Measurements from ENCODE around the gene ICAM5.
"Not testable (repeated sequence)": the region's sequence is repeated elsewhere in the genome, so short reads cannot be mapped to it uniquely, and the experiment has no call there.

Gene ICAM5

DNA sequence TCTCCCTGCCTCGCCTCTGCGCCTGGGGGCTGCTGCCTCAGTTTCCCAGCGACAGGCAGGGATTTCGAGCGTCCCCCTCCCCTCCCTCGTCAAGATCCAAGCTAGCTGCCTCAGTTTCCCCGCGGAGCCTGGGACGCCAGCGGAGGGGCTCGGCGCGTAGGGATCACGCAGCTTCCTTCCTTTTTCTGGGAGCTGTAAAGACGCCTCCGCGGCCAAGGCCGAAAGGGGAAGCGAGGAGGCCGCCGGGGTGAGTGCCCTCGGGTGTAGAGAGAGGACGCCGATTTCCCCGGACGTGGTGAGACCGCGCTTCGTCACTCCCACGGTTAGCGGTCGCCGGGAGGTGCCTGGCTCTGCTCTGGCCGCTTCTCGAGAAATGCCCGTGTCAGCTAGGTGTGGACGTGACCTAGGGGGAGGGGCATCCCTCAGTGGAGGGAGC lies 19.6 kb upstream of the ICAM5 start:
- peak; percentile 68 for FAIRE-seq
- no peak for DNase-seq (ENCODE audit: insufficient read length, low spot score)
- TF ChIP-seq POLR2AphosphoS5 (IDR thresholded peaks at IDR 0.05; ENCODE audit: low read depth, low read length) (no peak), POLR2A (IDR thresholded peaks at IDR 0.05; ENCODE audit: low read depth, low read length) (no peak), PAX5 (IDR thresholded peaks at IDR 0.05; ENCODE audit: insufficient read depth, low read length, severe bottlenecking) (no peak), POU2F2 (IDR thresholded peaks at IDR 0.05; ENCODE audit: low read depth, low read length) (no peak; the same call in 1 of the 2 replicates), TAF1 (IDR thresholded peaks at IDR 0.05; ENCODE audit: low read depth, low read length) (peak; percentile 40; the same call in 1 of the 2 replicates), SPI1 (IDR thresholded peaks at IDR 0.05; ENCODE audit: low read depth, low read length) (peak; percentile 86)

DNA sequence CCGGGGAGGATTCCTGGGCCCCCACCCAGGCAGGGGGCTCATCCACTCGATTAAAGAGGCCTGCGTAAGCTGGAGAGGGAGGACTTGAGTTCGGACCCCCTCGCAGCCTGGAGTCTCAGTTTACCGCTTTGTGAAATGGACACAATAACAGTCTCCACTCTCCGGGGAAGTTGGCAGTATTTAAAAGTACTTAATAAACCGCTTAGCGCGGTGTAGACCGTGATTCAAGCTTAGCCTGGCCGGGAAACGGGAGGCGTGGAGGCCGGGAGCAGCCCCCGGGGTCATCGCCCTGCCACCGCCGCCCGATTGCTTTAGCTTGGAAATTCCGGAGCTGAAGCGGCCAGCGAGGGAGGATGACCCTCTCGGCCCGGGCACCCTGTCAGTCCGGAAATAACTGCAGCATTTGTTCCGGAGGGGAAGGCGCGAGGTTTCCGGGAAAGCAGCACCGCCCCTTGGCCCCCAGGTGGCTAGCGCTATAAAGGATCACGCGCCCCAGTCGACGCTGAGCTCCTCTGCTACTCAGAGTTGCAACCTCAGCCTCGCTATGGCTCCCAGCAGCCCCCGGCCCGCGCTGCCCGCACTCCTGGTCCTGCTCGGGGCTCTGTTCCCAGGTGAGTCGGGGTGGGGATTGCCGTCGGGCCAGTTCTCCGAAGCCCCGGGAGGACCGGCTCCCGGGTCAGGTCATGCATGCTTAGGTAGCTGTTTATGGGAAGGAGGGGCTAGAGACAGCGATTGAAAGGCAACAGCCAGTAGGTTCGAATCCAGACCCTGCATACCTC lies 18.9 kb upstream of the ICAM5 start, which contains the start of gene ICAM1:
Gene ICAM1, plus strand, starts transcription at position 505 of the 779 bp plus-strand sequence. Its CDS starts 40 bp downstream, at position 545.
- FAIRE-seq (peak; percentile 85), DNase-seq (ENCODE audit: insufficient read length, low spot score) (no peak)
- TF ChIP-seq TAF1 (IDR thresholded peaks at IDR 0.05; ENCODE audit: low read depth, low read length) (peak; percentile 80), POLR2AphosphoS5 (IDR thresholded peaks at IDR 0.05; ENCODE audit: low read depth, low read length) (peak; percentile 94), POLR2A (IDR thresholded peaks at IDR 0.05; ENCODE audit: low read depth, low read length) (peak; percentile 97), POU2F2 (IDR thresholded peaks at IDR 0.05; ENCODE audit: low read depth, low read length) (peak; percentile 84), SPI1 (IDR thresholded peaks at IDR 0.05; ENCODE audit: low read depth, low read length) (no peak), PAX5 (IDR thresholded peaks at IDR 0.05; ENCODE audit: insufficient read depth, low read length, severe bottlenecking) (peak; percentile 65)

DNA sequence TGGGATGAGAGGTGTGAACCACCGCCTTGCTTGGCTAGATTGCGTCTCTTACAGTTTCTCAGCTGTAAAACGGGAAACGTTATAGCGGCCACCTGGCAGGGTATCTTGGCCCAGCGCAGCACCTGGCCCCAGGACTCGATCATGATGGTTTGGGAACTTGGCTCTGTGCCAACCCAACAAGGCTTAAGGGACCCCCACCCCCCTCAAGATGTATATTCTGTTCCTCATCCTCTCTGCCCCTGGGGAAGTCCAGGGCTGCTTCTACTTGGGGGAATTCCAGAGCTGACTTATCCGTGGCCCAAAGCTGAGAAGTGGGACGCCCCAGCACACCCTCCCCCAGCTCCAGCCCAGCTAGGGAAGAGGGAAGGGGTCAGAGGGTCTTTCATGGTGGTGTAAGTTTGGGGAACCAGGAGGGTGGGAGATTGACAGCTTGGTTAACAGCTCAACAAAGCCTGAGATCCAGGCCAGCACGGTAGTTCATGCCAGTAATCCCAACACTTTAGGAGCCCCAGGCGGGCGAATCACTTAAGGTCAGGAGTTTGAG lies 18.1 kb upstream of the ICAM5 start:
- DNase-seq (ENCODE audit: insufficient read length, low spot score) (no peak), FAIRE-seq (peak; percentile 75)
- TF ChIP-seq TAF1 (IDR thresholded peaks at IDR 0.05; ENCODE audit: low read depth, low read length) = no peak; the same call in 1 of the 2 replicates
- TF ChIP-seq SPI1 (IDR thresholded peaks at IDR 0.05; ENCODE audit: low read depth, low read length) = peak; percentile 68
- TF ChIP-seq POLR2A (IDR thresholded peaks at IDR 0.05; ENCODE audit: low read depth, low read length) = peak; percentile 38; the same call in 1 of the 2 replicates
- peak; percentile 53; the same call in 1 of the 2 replicates for TF ChIP-seq POU2F2 (IDR thresholded peaks at IDR 0.05; ENCODE audit: low read depth, low read length)
- TF ChIP-seq POLR2AphosphoS5 (IDR thresholded peaks at IDR 0.05; ENCODE audit: low read depth, low read length) = no peak; the same call in 1 of the 2 replicates
- no peak for TF ChIP-seq PAX5 (IDR thresholded peaks at IDR 0.05; ENCODE audit: insufficient read depth, low read length, severe bottlenecking)

DNA sequence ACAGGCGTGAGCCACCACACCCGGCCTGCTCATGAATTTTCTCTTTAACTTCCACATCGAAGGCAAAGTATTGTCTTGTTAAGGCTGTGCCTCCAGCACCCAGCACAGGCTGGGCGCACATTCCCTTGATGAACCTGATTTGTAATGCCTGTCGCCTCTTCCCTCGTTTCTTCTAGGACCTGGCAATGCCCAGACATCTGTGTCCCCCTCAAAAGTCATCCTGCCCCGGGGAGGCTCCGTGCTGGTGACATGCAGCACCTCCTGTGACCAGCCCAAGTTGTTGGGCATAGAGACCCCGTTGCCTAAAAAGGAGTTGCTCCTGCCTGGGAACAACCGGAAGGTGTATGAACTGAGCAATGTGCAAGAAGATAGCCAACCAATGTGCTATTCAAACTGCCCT lies 15.2 kb upstream of the ICAM5 start:
- TF ChIP-seq POLR2AphosphoS5 (IDR thresholded peaks at IDR 0.05; ENCODE audit: low read depth, low read length) (peak; percentile 44; the same call in 1 of the 2 replicates), POU2F2 (IDR thresholded peaks at IDR 0.05; ENCODE audit: low read depth, low read length) (no peak), POLR2A (IDR thresholded peaks at IDR 0.05; ENCODE audit: low read depth, low read length) (no peak), SPI1 (IDR thresholded peaks at IDR 0.05; ENCODE audit: low read depth, low read length) (no peak)
- DNase-seq (ENCODE audit: insufficient read length, low spot score) (no peak), FAIRE-seq (no peak)

DNA sequence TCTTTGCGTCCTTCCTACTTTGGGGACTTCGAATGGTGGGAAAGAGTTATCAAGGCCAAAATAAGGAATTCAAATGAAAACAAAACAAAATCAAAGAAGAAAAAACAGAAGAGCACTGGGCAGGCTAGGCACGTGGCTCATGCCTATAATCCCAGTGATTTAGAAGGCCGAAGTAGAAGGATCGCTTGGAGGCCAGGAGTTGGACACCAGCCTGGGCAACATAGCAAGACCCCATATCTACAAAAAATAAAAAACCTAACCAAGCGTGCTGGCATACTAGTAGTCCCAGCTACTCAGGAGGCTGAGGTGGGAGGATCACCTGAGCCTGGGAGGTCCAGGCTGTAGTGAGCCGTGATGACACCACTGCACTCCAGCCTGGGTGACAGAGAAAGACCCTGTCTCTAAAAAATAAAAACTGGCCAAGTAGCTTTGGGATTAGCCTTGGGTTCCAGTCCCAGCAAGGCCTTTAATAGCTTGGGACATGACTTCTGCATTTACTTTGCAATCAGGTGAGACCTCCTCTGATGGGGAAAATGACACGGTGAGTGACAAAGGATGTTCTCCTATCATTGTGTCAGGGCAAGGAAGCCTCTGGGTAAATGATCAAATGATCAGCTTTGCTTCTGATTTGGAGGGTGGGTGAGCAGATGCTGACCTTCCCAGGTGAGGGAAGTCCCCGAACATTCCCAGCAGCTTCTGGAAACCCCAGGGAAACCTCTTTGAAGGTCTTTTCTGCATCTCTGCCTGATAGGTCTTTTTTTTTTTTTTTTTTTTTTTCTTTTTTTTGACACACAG lies 11.8 kb upstream of the ICAM5 start:
- FAIRE-seq = no peak
- TF ChIP-seq TAF1 (IDR thresholded peaks at IDR 0.05; ENCODE audit: low read depth, low read length) (no peak), PAX5 (IDR thresholded peaks at IDR 0.05; ENCODE audit: insufficient read depth, low read length, severe bottlenecking) (no peak), POLR2AphosphoS5 (IDR thresholded peaks at IDR 0.05; ENCODE audit: low read depth, low read length) (no peak), POU2F2 (IDR thresholded peaks at IDR 0.05; ENCODE audit: low read depth, low read length) (no peak), POLR2A (IDR thresholded peaks at IDR 0.05; ENCODE audit: low read depth, low read length) (no peak)
- DNase-seq (ENCODE audit: insufficient read length, low spot score) = no peak

DNA sequence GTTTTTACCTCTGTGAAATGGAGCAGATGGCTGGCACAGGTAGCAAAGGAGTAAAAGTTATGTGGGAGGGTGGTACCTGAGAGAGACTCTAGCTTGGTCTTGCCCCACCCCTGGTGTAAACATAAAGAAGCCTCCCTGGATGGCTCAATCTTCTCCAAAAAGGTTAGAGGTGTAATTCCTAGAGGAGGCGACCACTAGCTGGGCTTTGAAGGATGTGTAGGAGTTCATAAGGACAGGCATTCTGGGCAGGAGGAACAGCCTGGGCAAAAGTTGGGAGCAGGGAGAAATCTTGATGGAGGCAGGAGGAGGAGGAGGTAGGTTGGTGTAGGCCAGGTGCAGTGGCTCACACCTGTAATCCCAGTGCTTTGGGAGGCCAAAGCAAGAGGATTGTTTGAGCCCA lies 10.8 kb upstream of the ICAM5 start:
- DNase-seq (ENCODE audit: insufficient read length, low spot score) (no peak), FAIRE-seq (no peak)
- TF ChIP-seq POLR2AphosphoS5 (IDR thresholded peaks at IDR 0.05; ENCODE audit: low read depth, low read length) (peak; percentile 50; the same call in 1 of the 2 replicates), POU2F2 (IDR thresholded peaks at IDR 0.05; ENCODE audit: low read depth, low read length) (no peak)

DNA sequence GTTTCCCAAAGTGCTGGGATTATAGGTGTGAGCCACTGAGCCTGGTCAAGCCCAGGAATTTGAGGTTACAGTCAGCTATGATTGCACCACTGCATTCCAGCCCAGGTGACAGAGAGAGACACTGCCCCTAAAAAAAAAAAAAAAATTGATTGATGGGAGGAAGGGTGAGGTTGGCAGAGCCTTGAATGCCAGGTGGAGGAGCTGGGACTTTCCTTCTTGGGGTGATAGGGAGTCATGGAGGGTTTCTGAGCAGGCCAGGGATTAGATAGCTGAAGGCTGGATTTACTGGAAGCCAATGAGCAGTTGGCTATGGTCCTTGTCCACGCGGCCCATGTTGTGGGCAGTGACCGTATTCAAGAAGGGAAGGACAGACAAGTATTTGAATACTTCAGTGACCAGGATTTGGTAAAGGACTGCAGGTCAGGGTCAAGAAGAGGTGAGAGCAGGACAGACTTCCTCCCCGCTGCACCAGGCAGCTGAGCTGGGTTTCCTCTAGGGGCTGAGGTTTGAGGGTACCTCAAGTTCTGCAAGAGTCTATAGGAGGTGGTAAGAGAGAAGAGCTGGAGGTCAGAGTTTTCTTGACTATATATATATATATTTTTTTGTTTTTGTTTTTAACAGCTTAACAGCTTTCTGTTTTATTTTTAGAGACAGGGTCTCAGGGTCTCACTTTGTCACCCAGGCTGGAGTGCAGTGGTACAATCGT lies 9.9 kb upstream of the ICAM5 start:
- no peak for TF ChIP-seq POLR2AphosphoS5 (IDR thresholded peaks at IDR 0.05; ENCODE audit: low read depth, low read length)
- no peak for TF ChIP-seq POLR2A (IDR thresholded peaks at IDR 0.05; ENCODE audit: low read depth, low read length)
- TF ChIP-seq PAX5 (IDR thresholded peaks at IDR 0.05; ENCODE audit: insufficient read depth, low read length, severe bottlenecking) = no peak
- TF ChIP-seq TAF1 (IDR thresholded peaks at IDR 0.05; ENCODE audit: low read depth, low read length) = no peak
- no peak for TF ChIP-seq POU2F2 (IDR thresholded peaks at IDR 0.05; ENCODE audit: low read depth, low read length)
- no peak for TF ChIP-seq SPI1 (IDR thresholded peaks at IDR 0.05; ENCODE audit: low read depth, low read length)
- DNase-seq (ENCODE audit: insufficient read length, low spot score) (no peak), FAIRE-seq (peak; percentile 9)

DNA sequence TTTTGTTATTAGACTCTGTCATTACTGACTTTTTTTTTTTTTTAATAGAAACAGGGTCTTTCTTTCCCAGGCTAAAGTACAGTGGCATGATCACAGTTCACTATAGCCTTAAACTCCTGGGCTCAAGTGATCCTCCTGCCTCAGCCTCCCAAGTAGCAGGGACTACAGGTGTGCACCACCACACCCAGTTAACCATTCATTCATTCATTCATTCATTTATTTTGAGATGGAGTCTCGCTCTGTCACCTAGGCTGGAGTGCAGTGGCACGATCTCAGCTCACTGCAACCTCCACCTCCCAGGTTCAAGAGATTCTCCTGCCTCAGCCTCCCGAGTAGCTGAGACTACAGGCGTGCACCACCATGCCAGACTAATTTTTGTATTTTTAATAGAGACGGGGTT lies 7.7 kb upstream of the ICAM5 start:
- not testable (repeated sequence) for FAIRE-seq; DNase-seq (ENCODE audit: insufficient read length, low spot score)
